Activated CD4-positive, CD25-positive, alpha-beta regulatory T cell treated with anti-CD3 and anti-CD28 coated beads, Interleukin-2, amount 50 U/mL, for 24 hours (primary cell): ENCODE data around the gene STARD10.

Experiments
- ATAC-seq, 2 donors: fragments of 150-1000 bp; cut with Tn5 transposase; one replicate each; pipeline ENCODE4 v1.10.0; 2021; ENCODE audit warnings: mild to moderate bottlenecking in 1 of 2, moderate library complexity in 1 of 2

Gene STARD10, protein sequence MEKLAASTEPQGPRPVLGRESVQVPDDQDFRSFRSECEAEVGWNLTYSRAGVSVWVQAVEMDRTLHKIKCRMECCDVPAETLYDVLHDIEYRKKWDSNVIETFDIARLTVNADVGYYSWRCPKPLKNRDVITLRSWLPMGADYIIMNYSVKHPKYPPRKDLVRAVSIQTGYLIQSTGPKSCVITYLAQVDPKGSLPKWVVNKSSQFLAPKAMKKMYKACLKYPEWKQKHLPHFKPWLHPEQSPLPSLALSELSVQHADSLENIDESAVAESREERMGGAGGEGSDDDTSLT

DNA sequence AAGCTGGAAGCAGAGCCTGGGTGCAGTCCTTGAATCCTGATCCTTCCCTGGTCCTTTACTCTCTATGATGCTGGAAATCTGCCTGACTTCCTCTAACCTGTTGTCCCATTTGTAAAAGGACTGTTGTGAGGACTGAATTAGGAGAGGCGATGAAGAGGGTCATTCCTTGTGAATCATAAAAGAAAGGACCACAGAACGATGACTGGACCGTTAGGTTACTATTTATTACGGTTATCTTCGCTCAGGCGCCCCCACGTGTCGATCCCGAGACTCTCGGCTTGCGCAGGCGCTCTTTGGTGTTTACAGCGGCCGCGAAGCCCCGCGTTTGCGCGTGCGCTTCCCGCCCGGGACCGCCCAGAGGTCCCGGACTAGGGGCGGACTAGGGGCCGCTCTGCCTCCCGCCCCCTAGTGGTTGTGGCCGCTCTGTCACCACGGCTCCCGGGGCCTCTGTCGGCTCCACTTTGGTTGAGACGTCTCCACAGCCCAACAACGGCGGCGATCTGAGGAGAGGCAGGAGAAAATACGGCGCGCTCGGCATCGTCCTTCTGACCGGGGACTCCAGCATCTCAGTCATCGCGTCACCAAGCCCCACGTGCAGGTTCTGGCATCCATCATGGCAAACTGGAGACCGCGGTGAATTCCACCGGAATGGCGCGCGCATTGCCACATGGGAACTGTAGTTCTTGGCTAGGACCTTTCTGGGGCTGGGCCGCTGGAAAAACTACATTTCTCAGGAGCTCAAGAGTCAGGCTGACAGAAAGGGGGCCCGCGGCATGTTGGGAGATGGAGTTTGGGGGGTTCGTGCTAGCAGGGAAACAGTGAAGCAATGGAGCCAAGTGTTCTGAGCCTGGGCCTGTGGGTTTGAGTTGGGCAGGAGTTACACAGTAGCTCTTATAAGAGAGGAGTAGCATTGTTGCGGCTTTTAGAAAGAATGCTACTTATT lies at the start of gene STARD10:
Gene STARD10, minus strand, starts transcription at position 623 of the 943 bp plus-strand sequence. CDS start 12,866 bp downstream, outside the sequence.
- ATAC-seq: peak; percentile 94 to 96

DNA sequence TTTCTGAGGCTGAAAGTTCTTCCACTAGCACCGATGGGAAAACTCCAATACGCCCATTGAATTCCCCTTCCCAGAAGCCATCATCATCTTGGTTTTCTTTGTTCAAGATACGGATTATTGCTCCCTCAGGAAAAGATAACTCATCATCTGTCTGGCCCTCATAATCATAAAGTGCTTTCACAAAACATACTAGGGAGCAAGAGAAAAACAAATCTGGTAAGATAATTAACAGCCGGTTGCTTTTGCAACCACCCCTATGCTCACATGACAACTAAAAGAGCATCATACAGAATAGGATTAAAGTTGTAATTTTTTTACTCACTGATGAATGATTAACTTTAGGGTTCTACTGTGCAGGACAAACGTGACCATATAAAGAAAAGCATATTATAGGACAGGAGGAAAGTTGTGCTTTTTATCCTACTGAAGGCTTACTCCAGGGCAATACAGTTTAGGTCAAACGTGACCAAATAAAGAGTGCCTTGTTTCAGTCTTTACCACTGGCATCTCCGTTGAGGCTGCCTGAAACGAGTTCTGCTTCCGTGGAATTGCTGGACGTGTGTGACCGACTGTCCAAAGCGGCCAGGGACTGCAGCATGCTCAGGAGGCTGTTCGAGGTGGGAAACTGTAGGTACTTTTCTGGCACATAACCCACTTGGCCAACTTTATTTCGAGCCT lies 48.9 kb upstream of the STARD10 start:
- no peak for ATAC-seq

DNA sequence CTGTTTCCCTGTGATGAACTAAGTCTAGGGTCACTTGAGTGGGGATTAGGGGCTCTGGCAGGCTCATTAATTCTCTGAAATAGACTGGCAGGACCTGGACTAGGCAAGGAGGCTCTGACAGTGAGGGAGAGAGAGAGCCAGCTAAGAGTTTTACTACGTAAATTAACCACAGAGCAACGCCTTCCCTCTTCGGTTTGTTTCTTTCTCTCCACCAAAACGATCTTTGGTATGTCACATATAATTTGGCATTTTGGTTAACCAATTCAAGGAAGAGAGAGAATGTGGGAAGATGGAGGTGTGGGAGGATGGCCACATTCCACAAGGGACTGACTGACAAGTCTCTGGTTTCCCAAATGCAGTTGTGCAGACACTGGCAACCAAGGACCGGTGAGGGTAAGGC lies 48.3 kb upstream of the STARD10 start:
- no peak for ATAC-seq

DNA sequence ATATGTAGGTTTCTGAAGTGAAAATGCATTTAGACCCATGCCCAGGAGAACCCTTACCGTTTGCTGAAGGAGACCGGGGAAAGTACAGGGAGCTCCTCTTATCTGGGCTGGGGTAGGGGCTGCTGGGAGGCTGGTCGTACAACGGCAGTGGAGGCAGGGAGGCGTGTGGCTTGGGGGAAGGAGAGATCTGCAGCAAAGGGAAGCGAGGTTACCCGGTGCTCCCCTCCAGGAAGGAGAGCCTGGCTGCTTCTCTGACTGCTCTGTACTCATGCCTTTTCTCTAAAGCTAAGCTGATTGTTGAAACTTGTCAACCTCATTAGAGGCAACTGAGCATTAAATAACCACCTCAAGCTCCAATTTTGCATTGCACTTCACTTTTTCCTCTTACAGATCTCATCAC lies 47.5 kb upstream of the STARD10 start:
- no peak for ATAC-seq

DNA sequence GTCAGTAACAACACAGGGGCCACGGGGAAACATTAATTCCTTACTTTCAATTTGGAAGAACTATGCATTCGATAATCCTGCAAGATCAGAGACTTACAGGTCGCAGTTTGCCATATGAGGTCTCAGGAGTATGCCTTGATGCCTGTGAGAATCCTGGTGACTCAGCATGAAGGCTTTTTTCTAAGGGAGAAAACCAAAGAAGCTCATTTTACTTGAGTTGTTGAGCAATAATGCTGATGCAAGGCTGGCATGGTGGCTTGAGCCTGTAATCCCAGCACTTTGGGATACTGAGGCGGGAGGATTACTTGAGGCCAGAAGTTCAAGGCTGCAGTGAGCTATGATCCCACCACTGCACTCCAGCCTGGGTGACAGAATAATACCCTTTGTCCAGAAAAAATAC lies 46.9 kb upstream of the STARD10 start:
- no peak for ATAC-seq

DNA sequence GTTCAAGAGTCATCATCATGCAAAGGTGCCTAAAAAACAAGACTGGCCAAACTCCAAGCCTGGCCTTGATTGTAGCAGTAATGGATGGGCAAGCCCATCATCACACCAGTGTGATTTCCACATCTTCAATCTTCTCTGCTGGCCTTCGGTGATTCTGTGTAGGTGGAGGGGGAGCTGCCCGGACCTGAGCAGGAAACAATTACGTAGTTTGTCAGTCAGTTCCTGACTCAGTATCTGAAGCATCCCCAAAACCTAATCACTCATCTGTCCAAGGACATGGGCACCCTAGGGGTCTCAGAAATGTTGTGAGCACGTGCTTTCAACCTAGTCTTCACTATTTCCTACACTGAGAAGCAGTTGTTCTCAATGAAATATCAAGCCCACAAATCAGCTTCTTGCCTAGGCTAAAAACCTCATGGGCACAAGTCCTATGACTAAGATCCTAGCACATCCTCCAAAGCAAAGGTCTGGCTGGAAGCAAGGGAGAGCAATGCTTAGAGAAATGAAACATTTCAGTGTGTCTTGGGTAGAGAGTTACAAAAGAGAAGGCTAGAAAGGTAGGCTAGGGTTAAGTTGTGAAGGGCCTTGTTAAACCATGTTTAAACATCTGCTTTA lies 45.0 kb upstream of the STARD10 start:
- ATAC-seq: no peak

DNA sequence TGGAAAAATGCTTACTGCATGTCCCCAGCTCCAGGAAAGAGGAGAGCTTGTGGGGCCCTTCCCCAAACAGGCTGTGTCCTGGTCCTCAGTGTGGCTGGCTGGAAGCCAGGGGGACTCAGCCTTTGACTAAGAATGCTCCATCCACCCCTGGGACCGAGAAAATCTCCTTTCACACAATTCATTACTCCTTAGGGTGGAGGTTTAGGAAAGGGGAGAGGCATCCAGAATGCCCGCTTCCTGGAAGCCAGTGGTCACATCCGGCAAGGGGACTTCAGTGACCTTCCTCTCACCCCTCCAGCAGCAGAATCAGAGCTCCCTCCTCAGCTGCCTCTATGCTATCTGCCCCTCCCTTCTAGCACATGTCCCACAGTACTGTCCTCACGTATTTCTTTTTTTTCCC lies 42.3 kb upstream of the STARD10 start:
- ATAC-seq: no peak

DNA sequence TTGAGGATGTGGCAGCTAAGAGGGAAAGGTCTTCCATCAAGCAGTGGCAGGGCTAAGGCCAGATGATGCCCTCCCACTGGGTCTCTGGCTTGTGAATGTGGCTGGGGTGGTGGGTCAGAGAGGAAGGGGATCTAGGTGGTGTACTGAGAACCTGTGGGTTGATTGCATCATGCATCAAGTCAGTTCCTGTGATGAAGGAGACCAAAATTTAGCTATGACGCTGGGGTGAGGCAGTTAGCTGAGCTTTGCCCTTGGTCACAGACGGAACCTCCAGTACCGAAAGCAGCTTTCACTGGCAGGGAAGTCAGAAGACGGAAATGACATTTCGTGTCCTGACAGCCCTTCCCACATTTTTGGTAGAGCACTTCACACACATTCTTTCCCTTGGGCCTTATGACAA lies 41.1 kb upstream of the STARD10 start:
- ATAC-seq: no peak

DNA sequence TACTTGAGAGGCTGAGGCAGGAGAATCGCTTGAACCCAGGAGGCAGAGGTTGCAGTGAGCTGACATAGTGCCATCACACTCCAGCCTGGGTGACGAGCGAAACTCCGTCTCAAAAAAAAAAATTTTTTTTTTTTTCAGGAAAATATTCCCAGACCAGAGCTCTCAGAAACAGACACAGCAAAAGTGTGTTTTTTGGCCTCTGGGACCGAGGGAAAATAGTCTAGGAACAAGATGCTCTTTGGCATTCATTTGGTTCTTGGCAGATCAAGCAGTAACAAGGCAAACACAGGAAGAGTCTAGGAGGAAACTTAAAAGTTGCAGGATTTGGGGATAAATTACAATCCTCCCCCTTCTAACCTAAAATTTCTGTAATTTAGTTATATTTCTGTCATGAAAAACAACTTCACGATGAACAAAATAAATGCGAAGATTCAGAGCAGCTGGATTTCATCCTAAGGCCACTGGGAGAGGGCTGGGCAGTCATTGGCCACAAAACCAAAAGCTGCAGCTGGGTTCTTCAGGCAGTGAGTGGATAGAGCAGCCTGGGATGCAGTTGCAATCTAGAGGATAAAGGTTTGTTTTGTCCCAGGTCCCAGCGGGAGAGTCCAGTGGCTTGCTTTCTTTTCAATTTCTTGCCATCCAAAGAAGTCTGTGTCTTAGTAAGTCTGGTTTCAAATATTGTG lies 40.1 kb upstream of the STARD10 start:
- ATAC-seq: no peak

DNA sequence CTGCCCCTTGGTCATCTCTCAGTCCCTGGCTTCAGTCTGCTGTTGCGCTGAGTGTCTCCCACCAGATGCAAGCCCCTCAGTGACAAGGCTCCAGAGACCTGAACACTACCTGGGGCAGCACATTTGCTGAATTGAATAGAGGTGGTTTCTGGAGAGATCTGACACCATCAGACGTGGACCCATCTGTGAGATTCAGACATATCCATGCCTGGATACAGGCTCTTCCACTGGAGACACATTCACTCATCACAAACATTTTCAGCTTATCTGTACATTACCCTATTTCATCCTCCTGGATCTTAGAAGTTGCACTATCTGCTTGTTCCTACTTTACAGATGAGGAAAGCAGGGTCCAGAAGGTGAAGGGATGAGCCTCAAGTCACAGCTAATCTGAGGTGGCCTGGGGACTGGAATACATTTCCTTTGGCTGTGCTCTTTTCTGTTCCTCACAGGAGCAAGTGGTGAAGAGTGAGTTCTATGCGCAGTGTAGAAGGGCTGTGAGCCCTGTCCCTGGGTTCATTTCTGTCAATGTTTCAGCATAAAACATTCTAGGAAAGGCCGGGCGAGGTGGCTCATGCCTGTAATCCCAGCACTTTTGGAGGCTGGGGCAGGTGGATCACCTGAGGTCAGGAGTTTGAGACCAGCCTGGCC lies 39.4 kb upstream of the STARD10 start:
- ATAC-seq: no peak

DNA sequence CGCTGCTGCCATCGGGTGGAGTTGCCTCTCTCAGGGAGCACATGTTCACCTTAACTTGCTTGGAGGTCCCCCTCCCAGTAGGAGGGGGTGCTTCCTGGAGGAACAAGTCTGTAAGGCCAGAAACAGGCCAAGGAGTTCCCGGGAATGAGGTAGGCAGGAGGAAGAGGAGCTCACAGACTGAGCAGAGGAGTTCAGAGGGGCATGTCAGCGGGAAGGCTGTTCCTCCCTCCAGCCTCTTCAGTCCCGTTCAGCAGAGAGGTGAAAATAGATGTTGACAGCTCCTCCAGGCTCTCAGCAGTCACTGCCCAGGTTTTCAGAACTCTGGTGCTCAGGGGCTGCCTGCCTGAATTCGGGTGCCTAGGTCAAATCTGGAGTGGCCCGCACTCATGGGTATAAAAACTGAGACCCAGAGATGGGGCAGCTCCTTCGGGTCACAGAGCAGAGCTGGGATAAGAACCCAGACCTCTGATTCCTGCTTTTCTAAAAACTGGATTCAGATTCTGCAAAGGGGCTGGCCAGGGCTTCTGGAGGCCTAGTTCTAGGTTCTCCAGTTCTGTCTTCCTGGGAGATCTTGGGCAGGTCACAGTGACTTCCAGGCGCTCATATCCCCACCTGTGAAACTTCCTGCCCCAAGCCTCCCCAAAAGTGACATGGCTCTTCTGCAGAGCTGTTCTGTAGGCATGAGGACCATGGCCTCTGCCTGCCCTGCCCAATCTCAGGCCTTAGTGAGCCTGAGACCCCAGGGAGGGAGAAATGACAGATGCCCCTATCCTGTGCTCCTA lies 38.6 kb upstream of the STARD10 start:
- no peak for ATAC-seq

DNA sequence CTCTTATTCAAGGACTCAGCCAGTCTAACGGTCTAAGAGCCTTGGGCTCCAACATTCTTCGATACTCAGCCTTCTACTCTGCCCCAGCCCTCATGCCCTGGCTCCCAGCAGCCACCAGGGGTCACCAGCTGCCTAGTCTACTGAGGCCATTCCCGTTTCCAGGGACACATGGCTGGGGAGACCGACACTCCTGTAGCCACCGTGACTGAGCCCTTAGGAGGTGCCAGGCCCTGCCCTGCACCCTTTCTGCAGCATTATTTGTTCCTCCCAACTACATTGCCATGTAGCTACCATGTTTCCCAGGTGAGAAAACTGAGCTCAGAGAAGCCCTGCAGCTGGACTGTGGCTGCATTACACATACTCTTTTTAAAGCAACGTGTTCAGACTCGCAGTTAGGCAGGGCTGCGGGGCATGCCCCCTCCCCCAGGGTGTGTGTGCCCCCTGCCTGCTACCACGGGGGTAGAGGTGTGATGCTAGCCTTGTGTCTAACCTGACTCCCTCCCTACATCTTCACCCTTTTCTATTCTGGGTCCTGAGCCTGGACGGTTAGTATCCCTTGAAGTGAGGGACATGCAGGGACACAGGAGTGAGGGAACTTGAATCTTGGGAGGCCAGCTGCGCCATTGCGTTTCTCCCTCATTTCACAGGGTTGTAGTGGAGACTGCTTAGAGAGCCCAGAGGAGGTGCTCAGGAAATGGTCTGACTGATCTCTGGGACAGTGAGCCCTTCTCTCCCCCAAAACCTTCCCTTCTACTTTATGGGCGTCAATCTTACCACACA lies 37.9 kb upstream of the STARD10 start:
- peak; percentile 62 to 73 for ATAC-seq

DNA sequence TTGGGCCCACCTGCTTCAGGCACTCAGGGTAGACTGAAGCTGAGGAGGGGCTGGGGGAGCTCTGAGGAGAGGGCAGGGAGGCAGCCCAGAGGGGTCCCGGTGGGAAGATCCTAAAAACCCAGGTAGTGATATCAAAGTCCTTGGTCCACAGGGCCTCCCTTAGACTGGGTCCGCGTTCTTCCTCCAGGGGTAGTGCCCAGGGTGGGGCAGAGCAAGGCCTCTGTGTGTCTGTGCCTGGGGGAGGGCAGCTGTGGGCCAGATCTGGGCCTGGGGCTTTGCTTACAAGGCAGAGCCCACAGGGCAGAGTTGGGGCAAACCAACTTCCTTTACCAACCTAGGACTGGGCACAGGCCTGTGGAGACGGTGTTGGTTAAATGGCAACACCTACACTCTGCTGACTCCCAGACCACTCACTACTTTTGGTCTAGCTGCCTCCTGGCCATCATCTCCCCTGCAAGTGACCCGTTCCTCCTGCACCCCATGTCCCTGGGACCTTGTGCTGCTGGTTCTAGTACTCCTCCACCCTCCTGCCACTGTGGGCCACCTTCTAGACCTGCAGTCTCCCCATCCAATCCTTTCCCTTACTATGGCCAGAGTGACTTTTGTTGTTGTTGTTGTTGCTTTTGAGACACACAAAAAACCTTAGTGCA lies 36.2 kb upstream of the STARD10 start:
- ATAC-seq: no peak

DNA sequence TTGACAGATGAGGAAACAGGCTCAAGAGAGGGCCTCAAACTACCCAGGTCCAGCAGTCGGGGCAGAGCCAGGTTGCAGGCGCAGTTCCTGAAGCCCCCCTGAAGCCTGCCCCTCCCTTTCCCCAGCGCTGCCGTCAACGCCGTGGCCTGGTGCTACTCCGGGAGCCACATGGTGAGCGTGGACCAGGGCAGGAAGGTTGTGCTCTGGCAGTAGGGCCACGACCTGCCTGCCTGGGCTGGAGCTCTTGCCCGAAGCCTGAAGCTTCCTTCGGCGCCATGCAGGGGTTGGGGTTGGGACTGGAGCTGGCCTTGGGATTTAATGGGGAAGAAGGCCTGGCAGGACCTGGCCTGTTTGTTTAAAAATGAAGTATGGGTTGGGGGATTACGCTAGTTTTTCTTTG lies 35.3 kb upstream of the STARD10 start:
- ATAC-seq: no peak

DNA sequence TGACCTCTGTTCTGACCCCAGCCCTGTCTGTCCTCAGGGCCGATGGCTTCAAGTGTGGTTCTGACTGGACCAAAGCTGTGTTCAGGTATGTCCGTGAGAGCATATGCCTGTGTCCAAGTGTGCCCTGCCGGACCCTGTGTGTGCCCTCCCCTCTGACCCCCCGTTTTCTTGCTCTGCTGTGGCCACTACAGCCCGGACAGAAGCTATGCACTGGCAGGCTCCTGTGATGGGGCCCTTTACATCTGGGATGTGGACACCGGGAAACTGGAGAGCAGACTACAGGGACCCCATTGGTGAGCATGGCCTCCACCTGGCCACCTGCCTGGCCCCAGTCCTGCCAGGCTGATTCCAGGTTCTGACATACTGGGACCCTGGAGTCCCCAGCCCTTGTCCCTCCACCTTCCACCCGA lies 34.9 kb upstream of the STARD10 start:
- ATAC-seq: no peak

DNA sequence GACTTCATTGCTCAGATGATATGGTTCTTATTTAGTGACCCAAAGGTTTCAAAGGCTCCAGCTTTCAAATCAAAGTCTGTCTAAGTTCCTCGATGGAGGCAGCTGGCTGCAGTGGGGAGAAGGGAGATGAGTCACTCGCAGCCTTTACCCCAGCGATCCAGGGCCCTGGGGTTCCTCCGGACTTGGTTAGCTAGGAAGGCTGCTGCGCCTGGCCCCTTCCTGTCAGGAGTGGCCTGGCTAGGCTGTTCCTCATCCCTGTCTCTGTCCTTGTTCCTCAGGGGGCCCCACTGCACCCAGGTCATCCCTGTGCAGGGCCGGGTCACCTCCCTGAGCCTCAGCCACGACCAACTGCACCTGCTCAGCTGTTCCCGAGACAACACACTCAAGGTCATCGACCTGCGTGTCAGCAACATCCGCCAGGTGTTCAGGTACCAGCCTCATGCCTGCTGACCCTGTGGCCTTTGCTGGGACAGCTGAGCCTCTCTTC lies 34.3 kb upstream of the STARD10 start:
- peak; percentile 19 to 20 for ATAC-seq

DNA sequence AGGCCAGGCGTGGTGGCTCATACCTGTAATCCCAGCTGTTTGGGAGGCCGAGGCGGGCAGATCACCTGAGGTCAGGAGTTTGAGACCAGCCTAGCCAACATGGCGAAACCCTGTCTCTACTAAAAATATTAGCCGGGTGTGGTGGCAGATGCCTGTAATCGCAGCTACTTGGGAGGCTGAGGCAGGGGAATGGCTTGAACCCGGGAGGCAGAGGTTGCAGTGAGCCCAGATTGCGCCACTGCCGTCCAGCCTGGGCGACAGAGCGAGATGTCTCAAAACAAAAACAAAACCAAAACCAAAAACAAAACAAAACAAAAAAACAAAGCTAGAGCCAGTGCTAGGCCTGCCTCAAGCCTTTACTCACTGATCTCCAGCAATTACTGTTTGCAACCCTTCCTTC lies 33.8 kb upstream of the STARD10 start:
- ATAC-seq: peak; percentile 59 to 75

DNA sequence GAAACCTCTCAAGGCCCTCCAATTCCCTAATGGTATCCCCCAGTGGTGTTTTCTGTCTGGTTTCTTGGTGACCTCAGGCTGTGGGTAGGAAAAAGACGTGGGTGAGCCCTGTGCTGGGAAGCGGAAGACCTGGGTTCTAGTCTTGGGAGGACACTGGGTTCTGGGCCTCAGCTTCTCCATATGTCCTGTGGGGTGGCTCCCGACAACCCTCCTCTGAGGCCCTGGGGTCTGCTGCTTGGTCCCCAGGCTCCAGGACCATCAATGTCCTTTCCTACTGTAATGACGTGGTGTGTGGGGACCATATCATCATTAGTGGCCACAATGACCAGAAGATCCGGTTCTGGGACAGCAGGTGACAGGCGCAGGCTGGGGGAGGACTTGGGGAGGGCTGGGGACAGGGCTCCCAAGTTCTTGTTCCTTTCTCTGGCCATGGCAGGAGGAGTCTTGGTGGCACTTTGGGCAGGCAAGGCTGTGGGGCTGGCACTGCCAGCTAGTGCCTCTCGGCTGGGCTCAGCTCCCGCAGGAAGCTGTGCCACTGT lies 33.2 kb upstream of the STARD10 start:
- no peak for ATAC-seq
